ENCODE results near the gene SYT1. TPM values are rescaled to one million over a fixed set of nuclear protein-coding genes. Genes with fewer than 3 reads are reported as not detected.

Gene SYT1
- total and polyA plus RNA-seq, 10 donors, result 0.56 to 7.3 (median 2.6) TPM

GRCh38 chr12:79482921-79483320 is 618.3 kb downstream of the SYT1 start:
- TF ChIP-seq POLR2A (IDR thresholded peaks at IDR 0.05) (no peak), CTCF (IDR thresholded peaks at IDR 0.05 in 8 of 11, conservative IDR thresholded peaks at IDR 0.05 in 3 of 11) (no peak), POLR2AphosphoS5 (IDR thresholded peaks at IDR 0.05) (no peak)
- WGBS, 5 donors, result 60 to 63% (median 61%) methylated on average over 2 of the region's 2 CpGs
- intact Hi-C loops (cut with DNase I; ENCODE audit: low total_unique reads), result no loop called here
- Histone ChIP-seq H3K27me3 (replicated peaks in 1 of 7) (no peaks in the 10 kb centered on the region), H3K4me1 (no peaks in the 10 kb centered on the region), H3K36me3 (no peaks in the 10 kb centered on the region), H3K27ac (no peak overlapping the region), H3K9me3 (no peaks in the 10 kb centered on the region), H3K4me3 (no peak overlapping the region)
- DNase-seq, result no peak

GRCh38 chr12:79486154-79486553 is 621.6 kb downstream of the SYT1 start:
- Histone ChIP-seq H3K36me3 (no peaks in the 10 kb centered on the region), H3K27ac (no peak overlapping the region), H3K27me3 (replicated peaks in 1 of 7) (no peaks in the 10 kb centered on the region), H3K4me3 (no peak overlapping the region), H3K4me1 (no peaks in the 10 kb centered on the region), H3K9me3 (peaks cover 0 to 2% (median 0%) of the 10 kb centered on the region in 8 donors)
- TF ChIP-seq CTCF (IDR thresholded peaks at IDR 0.05 in 8 of 11, conservative IDR thresholded peaks at IDR 0.05 in 3 of 11) (no peak), POLR2AphosphoS5 (IDR thresholded peaks at IDR 0.05) (no peak), POLR2A (IDR thresholded peaks at IDR 0.05) (no peak)
- intact Hi-C loops (cut with DNase I; ENCODE audit: low total_unique reads), result no loop called here
- DNase-seq, result no peak
- WGBS, 5 donors, result 73 to 85% (median 78%) methylated on average over 3 of the region's 3 CpGs

GRCh38 chr12:79487386-79488110 is 623.0 kb downstream of the SYT1 start:
- H3K9me3 ChIP-seq, result peaks cover 0 to 12% (median 6%) of the 10 kb centered on the region in 8 donors
- no peak for DNase-seq
- intact Hi-C loops (cut with DNase I; ENCODE audit: low total_unique reads), result no loop called here
- 70 to 82% (median 80%) methylated on average over 3 of the region's 3 CpGs for WGBS, 5 donors
- no peak overlapping the region for H3K4me3 ChIP-seq
- H3K4me1 ChIP-seq, result no peaks in the 10 kb centered on the region
- no peaks in the 10 kb centered on the region for H3K27me3 ChIP-seq (replicated peaks in 1 of 7)
- no peak overlapping the region for H3K27ac ChIP-seq
- no peaks in the 10 kb centered on the region for H3K36me3 ChIP-seq
- TF ChIP-seq POLR2AphosphoS5 (IDR thresholded peaks at IDR 0.05) (no peak), POLR2A (IDR thresholded peaks at IDR 0.05) (no peak), CTCF (IDR thresholded peaks at IDR 0.05 in 8 of 11, conservative IDR thresholded peaks at IDR 0.05 in 3 of 11) (no peak)

Small RNA genes within 50 kb of the gene (microRNA-seq; reads per million reads assigned to microRNA genes)
- gene MIR1252, result 0 reads per million in 3 donors

Small RNA genes within 50 kb of the gene (small RNA-seq; reads per million reads assigned to genes)
- gene MIR1252, result 0 reads per million in 4 donors
